ENCODE results near the gene DZIP3. TPM values are rescaled to one million over a fixed set of nuclear protein-coding genes. Genes with fewer than 3 reads are reported as not detected.

Gene DZIP3
- total RNA-seq, 1 experiment from 2014 or later = 22.1 TPM

DNA sequence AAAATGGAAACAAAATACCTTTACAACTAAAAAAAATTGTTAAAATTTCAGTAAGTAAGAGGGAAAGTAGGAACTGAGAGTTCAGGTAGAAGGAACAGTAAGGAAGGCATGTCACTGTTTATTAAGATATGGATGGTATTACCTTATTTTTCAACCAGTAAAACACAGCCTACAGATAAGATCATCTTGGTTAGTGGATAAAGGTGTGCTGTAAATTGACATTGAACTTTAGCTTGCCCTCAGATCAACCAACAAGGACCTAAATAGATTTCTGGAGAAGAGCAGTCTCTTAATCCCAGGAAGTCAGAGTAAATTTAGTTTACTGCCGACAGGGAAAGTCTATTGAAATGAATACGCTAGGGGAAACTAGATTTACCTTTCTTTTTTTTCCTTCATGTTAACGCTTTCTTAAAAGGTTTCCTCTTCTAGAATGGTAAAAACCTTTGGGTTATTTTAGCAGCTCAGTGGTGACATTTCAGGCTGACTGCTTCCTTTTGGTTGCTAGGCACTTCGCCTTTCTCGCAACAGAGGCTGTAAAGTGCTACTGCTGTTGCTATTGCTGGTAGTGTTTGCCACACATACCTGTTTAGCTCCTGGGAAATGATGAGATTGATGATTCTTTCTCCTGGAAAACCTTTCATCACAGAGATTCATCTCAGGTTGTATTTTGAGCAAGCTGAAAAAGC is 12.9 kb downstream of the DZIP3 start:
- no peak overlapping the region for H3K9ac ChIP-seq (ENCODE audit: extremely low read depth, insufficient read length, low read length)

More for the DNA sequence above, 12.9 kb downstream of the DZIP3 start:
- Histone ChIP-seq H3K79me2 (ENCODE audit: insufficient read depth, low read length) (no peaks in the 10 kb centered on the region; the same call in 1 of the 2 replicates), H2BK20ac (ENCODE audit: low read depth, low read length, poor library complexity, severe bottlenecking) (no peak overlapping the region), H4K20me1 (ENCODE audit: control insufficient read depth, insufficient read depth, insufficient read length) (no peaks in the 10 kb centered on the region), H3K23ac (ENCODE audit: insufficient read length, low read depth, low read length) (no peak overlapping the region), H3K18ac (ENCODE audit: insufficient read length, low read depth, low read length) (no peak overlapping the region), H2BK5ac (ENCODE audit: insufficient read length, low read length) (no peak overlapping the region), H2BK120ac (ENCODE audit: low read depth, low read length, poor library complexity, severe bottlenecking) (no peak overlapping the region), H3K56ac (ENCODE audit: insufficient read length, low read depth, low read length) (no peak overlapping the region), H2AFZ (ENCODE audit: low read length) (no peak overlapping the region), H3K79me1 (ENCODE audit: insufficient read depth, low read depth, low read length, poor library complexity, severe bottlenecking) (peaks cover 2% of the 10 kb centered on the region), H2BK15ac (ENCODE audit: low read depth, low read length) (no peak overlapping the region), H4K91ac (ENCODE audit: insufficient read length, low read depth, low read length) (no peak overlapping the region), H3T11ph (ENCODE audit: low read length) (no peak overlapping the region), H2BK12ac (ENCODE audit: insufficient read length, low read depth, low read length) (no peak overlapping the region), H3K27ac (ENCODE audit: insufficient read length, low read depth, low read length) (no peak overlapping the region), H3K23me2 (ENCODE audit: insufficient read length, low read depth, low read length, poor library complexity, severe bottlenecking) (no peaks in the 10 kb centered on the region), H3K4ac (ENCODE audit: low read depth, low read length) (no peak overlapping the region), H3K4me1 (ENCODE audit: insufficient read depth, low read length) (no peaks in the 10 kb centered on the region), H4K5ac (ENCODE audit: insufficient read length, low read depth, low read length) (no peak overlapping the region), H3K27me3 (ENCODE audit: insufficient read depth, low read length) (no peaks in the 10 kb centered on the region), H2AK5ac (ENCODE audit: insufficient read length, low read length) (no peak overlapping the region), H3K4me2 (ENCODE audit: insufficient read depth, insufficient read length, low read length) (no peak overlapping the region), H3K14ac (ENCODE audit: insufficient read depth, low read length) (no peak overlapping the region), H3K9me3 (ENCODE audit: control insufficient read depth, low read depth, low read length) (no peaks in the 10 kb centered on the region), H4K8ac (replicated peaks; ENCODE audit: insufficient read length, low read depth, low read length) (no peak overlapping the region)
- peaks cover 15 to 21% of the 10 kb centered on the region in 2 experiments for H3K4me1 Mint-ChIP-seq
- DNase-seq = no peak
- H3K4me3 Mint-ChIP-seq = no peak overlapping the region
- no peaks in the 10 kb centered on the region for H3K27me3 Mint-ChIP-seq (ENCODE audit: low read depth)
- peaks cover 0 to 17% (median 13%) of the 10 kb centered on the region in 3 experiments; a peak in 5 of 7 replicates for H3K36me3 Mint-ChIP-seq (ENCODE audit: insufficient read depth in 1 of 3, low read depth in 3 of 3)
- peak overlapping the region; percentile 50 to 88 (median 69); a peak in 5 of 7 replicates for H3K27ac Mint-ChIP-seq
- no CpG with 5 or more reads among the region's 5 CpGs for WGBS (ENCODE audit: extremely low coverage, insufficient read length, low lambda C conversion rate)
- no peak for TF ChIP-seq CTCF (conservative IDR thresholded peaks at IDR 0.05)
- H3K9me3 Mint-ChIP-seq = peaks cover 0 to 7% of the 10 kb centered on the region in 2 experiments; a peak in 2 of 5 replicates

Measured in H9 (cell line).